GM19328 (cell line): ENCODE measurements around the gene RUFY4.

Source experiments
- ATAC-seq: cut with Tn5 transposase; IDR thresholded peaks from one replicate; pipeline ENCODE4 v1.9.1; 2021; ENCODE audit warnings: mild to moderate bottlenecking, moderate library complexity; ENCODE audit not compliant: unreplicated experiment

The RUFY4 gene, protein sequence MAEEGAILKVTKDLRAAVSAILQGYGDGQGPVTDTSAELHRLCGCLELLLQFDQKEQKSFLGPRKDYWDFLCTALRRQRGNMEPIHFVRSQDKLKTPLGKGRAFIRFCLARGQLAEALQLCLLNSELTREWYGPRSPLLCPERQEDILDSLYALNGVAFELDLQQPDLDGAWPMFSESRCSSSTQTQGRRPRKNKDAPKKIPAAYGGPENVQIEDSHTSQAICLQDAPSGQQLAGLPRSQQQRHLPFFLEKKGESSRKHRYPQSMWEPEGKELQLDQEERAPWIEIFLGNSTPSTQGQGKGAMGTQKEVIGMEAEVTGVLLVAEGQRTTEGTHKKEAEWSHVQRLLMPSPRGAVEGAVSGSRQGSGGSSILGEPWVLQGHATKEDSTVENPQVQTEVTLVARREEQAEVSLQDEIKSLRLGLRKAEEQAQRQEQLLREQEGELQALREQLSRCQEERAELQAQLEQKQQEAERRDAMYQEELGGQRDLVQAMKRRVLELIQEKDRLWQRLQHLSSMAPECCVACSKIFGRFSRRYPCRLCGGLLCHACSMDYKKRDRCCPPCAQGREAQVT

DNA sequence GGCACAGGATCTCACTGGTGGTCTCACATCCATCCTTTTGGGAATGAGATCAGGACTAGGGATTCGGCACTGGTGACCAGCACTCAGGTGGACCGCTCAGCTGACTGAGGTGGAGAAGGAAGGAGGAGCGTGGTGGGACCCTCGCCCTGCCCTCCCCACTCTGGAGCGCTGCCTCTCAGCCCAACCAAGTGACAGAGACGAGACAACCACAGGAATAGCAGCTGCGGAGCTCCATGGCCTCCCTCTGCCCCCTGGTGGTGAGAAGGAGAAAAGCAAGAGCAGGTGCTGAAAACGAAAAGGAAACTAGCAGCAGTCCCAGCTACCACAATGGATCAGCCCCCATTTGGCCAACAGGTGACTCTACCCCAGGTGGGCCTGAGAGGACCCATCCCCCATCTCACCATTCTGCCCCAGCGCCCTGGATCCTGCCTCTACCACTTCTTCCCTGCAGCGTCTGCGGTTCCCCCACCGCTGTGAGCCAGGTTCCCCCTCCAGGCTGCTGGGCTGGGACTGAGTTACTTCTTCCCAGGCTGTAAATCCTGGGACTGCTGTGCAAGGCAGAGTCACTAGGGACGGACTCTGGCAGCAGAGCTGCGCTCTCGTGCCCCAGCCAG is at the start of gene RUFY4:
TSS of gene RUFY4 (plus strand) at position 533 of the 614 bp plus-strand sequence. CDS start 1,353 bp downstream, outside the sequence.
- ATAC-seq = peak; percentile 74

DNA sequence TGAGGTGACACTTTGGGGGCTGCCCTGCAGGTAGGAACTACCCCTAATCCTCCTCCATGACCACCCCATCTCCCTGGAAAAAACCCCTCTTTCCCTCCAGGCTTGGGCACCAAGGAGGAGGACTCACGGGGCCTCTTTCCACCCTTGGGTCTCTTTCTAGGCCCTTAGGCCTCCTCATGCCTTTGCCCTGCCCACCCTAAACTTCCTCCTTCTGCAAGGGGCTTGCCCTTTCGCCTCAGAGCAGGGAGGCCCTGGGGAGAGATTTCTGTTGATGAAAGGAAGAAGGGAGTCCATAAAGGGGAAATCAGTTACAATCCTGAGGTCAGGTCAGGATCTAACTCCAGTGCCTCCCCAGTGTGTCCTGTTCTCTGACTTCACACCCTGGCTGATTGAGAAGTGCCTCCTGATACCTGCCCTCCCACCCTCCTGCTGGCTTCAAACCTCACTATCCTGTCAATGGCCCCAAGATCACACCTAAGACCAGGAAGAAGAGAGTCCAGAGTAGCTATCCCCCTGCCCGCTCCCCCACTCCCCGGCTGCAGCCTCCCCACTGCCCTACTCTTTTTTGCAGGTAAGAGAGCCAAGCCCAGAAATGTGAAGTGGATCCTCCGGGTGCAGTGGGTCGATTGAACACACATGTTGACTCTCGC is 49.5 kb upstream of the RUFY4 start:
- no peak for ATAC-seq

DNA sequence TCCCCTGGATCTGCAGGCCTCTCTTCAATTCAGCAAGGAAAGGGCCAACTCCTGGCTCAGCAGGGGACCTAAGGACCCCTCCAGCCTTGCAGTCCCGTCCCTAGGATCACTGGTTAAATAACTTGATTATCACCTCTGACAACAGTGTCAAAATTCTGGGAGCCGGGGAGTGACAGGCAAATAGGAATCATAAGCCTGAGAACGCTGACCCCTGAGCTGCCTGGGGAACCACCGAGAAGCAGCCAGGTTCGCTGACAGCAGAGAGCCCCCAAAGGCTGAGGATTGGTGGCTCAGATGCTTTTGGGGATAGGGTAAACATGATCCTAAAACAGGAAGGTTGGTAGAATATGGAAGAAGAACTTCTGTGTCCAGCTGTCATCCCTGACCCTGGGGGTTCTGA is 48.8 kb upstream of the RUFY4 start:
- no peak for ATAC-seq

DNA sequence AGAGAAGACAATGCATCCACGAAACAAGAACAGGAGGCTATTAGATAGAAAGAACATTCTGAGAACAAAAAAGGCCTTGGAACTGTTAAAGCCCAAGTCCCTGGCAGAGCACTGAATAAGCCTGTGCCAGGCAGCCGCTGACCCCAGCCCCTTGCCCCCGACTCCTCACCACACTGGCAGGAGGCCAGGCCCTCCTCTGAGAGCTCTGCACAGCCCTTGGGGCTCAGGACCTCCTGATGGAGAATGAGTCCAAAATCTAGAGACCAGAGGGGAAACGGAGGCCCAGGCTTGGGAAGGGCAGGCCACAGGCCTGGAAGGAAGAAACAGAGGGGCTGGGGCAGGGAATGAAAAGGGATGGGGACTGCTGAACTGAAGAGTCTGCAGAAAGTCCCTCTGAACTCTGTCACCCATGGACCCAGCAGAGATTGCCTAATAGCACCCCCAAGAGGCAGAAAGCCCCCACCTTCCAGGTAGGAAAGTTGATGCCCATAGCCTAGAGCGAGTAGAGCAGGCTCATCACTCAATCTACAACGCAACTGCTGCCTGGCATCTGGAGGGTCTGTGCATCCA is 48.0 kb upstream of the RUFY4 start:
- no peak for ATAC-seq

DNA sequence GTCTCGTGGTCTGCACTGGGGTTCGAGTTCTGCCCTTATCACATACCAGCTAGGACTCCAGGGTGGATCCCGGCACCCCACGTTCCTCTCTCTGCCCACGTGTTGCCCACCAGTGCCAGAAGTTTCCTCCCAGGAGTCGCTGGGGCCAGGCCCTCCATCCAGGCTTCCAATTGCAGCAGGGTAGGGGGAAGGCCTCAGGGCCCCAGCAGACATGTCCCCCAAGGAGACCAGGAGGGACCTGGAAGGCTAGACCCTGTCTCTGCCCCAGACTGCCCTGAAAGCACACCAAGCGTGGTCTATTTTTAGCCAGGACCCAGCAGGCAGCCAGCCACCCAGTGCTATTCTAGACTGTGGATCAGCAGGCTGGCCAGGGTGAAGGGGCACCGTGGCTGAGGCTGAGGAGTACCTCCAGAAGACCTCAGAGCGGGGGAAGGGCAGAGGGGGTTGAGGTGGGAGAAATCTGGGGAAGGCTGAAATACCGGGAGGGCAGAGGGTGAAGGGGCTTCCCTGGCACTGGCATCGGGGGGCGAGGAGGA is 47.4 kb upstream of the RUFY4 start:
- ATAC-seq = no peak

DNA sequence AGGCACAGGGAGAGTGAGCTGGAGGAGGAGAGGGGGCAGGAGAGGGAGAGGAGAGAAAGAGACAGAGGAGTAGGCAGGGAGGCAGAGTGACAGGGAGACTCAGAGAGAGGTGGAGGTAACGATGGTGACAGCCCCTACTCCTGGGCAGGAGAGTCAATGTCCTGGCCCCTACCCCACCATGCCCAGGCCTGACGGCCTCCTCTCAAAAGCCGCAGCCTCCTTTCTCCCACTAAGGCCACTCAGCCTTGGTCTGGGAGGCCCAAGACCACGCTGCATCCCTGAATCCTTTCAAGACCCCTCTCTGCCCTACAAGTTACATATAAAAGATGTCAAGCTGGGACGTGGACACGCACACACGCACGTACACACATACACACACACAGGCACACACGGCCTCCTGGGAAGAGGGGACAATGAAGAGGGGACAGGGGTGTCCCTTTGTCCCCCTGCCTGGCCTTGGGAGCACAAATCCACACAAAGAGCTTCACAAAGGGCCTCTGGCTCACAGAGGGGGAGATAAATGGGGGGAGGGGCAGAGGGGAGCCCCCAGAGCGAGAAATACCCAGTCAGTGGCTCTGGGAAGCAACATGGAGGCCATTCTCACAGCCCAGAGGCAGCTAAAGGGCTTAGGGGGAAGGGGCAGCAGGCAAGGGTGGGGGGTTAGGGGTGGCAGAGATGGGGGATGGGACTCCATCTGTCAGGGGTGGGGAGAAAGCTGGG is 46.8 kb upstream of the RUFY4 start:
- no peak for ATAC-seq

- ATAC-seq = no peak
Observed at GRCh38 chr2:218022851-218023530, 46.1 kb upstream of the RUFY4 start.

GRCh38 chr2:218023636-218024035 is 45.4 kb upstream of the RUFY4 start:
- no peak for ATAC-seq

- no peak for ATAC-seq
Observed at GRCh38 chr2:218024336-218024735, 44.7 kb upstream of the RUFY4 start.

- no peak for ATAC-seq
Observed at GRCh38 chr2:218024871-218025270, 44.2 kb upstream of the RUFY4 start.

DNA sequence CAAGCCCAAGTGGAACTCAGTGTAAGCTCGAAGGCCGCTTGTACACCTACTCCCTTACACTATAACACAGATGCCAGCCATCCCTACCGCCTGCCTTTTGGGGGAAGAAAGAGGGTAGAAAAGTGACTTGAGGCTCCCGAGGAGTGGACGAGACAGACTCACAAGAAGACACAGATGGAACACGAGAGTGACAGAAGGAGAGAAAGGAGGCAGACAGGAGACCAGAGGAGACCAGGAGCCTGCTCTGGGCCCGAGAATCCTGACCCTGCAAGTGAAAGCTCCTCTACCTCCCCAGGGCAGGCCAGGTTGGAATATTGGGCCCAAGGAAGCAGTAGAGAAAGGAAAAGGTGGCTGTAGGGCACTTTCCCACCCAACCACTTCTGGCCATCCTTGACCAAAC is 42.8 kb upstream of the RUFY4 start:
- ATAC-seq = no peak

DNA sequence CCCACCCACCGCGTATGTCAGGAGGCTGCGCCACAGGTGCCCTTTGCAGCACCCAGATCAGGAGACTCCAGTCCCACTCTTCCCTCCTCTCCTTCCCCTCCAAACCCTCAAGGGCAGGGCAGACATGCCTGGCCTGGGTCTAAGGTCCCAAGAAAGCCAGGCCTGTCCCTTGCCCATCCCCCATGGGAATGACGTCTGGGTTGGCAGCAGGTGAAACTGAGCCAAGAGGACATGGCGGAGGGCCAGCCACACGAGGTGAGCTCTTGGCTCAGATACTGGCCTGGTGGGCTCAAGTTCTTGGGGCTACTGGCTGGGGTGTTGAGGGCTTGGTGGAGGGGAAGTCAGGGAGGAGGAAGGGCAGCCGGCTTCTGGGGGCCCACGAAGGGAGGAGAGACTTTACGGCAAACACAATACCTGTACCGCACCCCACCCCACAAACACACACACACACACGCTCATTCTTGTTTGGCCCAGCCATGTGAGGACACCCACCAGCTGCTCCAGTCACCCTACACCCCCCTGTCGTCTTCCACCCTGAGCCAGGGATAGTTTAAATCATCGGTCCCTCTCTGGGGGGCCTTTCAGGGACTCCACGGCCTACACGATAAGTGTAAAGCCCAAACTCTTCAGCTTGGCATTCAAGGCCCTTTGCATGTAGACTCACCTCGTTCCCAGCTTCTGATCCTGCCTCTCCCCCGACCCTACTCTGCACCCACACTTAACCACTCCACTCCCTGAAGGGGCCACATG is 42.2 kb upstream of the RUFY4 start:
- no peak for ATAC-seq

GRCh38 chr2:218027426-218028188 is 41.4 kb upstream of the RUFY4 start:
- no peak for ATAC-seq

- ATAC-seq = no peak
Observed at GRCh38 chr2:218028189-218028495, 40.9 kb upstream of the RUFY4 start.

DNA sequence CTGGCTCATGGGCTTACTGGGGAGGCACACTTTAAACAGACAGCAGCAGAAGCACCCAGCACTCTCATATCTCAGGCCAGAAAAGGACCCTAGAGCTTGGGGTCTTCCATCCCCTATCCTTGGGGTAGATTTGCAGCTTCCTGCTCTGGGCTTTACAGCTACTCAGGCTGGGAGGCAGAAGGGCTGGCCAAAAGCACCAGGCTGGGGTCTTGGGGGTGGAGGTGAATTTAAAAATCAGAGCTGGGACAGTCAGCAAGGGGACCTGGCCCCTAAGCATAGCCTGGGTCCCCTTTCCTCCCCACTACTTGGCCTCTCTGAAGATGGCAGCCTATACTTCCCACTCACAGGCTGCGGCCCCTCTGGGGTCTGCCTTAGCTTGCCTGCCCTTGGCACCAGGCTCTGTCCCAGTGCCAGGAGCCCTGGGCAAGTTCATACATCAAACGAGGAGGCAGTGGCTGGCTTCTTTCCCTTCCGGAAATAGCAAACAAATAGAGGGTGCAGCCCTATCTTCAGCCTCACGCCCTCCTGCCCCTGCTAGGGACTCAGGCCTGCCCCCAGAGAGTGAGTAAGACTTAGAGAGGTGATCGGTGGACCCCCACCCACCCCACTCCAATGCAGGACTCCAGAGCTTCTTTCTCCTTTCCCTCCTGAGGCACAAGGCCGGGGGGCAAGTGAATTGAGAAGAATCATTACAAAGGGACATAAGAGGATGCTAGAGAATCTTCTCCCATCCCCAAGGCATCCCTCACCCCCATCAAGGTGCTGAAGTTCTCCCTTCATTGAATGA is 40.3 kb upstream of the RUFY4 start:
- no peak for ATAC-seq

DNA sequence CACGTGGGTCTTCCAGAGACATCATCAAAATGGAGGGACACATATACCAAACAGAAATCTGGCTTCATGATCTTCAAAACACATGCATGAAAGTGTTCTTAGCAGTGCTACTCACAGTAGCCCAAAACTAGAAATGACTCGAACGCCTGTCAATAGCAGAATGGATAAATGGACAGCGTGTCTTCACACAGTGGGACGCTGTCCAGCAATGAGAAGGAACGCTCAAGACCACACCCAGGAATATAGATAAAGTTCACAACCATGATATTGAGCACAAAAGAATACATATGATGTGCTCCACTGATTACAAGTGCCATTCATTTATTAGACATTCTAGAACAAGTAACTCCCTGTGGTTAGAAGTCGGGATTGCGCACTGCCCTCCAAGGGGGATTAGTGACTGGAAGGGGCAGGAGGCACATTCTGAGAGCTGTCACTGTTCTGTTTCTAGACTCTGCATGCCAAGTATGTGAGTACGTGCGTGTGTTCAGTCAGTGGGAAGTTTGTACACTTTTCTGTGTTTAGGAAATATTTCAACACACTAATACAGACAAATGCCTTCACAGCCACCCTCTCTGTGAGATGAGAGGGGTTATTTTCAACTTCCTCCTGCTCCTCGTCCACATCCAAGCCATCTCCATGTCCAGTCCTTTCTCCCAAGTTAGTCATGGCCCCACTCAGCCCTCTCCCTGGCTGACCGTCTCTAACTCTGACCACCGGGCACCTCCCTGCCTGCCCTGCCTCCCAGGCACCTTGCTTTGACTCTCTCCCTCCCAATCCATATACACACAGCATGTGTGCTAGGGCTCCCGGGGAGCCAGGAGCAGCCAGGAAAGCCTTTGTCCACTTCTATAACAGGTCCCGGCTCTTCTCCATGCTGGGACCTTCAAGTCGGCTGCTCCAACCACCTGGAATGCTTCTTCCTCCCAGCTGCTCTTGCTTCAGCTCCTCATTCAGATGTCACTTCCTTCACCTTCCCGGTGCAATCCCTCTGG is 39.4 kb upstream of the RUFY4 start:
- ATAC-seq = no peak
